Mesenchymal stem cell (in vitro differentiated cells and primary cell): Measurements from ENCODE around the gene C1QB.
"Not testable (repeated sequence)": the region's sequence is repeated elsewhere in the genome, so short reads cannot be mapped to it uniquely, and the experiment has no call there.

Experiments used
- DNase-seq: peaks from one replicate; pipeline ENCODE4 v3.0.0-alpha.2; 2013
- H2AFZ ChIP-seq: one replicate; pipeline ENCODE4 v1.6.1; 2013; ENCODE audit warnings: low read depth, mild to moderate bottlenecking, control low read depth, inconsistent platforms, low read length, moderate library complexity
- H2AK5ac ChIP-seq: 2 replicates; pipeline ENCODE4 v1.6.1; 2013; ENCODE audit warnings: low read length, moderate library complexity, mild to moderate bottlenecking, inconsistent platforms; ENCODE audit not compliant: severe bottlenecking
- H2BK120ac ChIP-seq: one replicate; pipeline ENCODE4 v1.6.1; 2013; ENCODE audit warnings: low read depth, mild to moderate bottlenecking, inconsistent platforms, low read length, moderate library complexity
- H2BK12ac ChIP-seq, 2 experiments: one replicate each; pipeline ENCODE4 v1.6.1; 2013; ENCODE audit warnings: inconsistent platforms in 2 of 2, low read length in 2 of 2, mild to moderate bottlenecking in 2 of 2, moderate library complexity in 2 of 2, control low read depth in 1 of 2
- H2BK15ac ChIP-seq: one replicate; pipeline ENCODE4 v1.6.1; 2013; ENCODE audit warnings: mild to moderate bottlenecking, low read depth, inconsistent platforms; ENCODE audit not compliant: poor library complexity, severe bottlenecking
- H2BK5ac ChIP-seq: 2 replicates; pipeline ENCODE4 v1.6.1; 2013; ENCODE audit warnings: low read depth, mild to moderate bottlenecking, low read length, control low read depth, inconsistent platforms; ENCODE audit not compliant: poor library complexity, severe bottlenecking
- H3K14ac ChIP-seq, 2 experiments: one replicate each; pipeline ENCODE4 v1.6.1; 2013; ENCODE audit warnings: inconsistent platforms in 2 of 2, low read length in 2 of 2, control low read depth in 1 of 2, mild to moderate bottlenecking in 1 of 2, moderate library complexity in 1 of 2
- H3K18ac ChIP-seq, 2 experiments: one replicate each; pipeline ENCODE4 v1.6.1; 2013; ENCODE audit warnings: inconsistent platforms in 2 of 2, low read length in 2 of 2, control low read depth in 1 of 2, low read depth in 1 of 2, mild to moderate bottlenecking in 1 of 2
- H3K23ac ChIP-seq, 2 experiments: one replicate each; pipeline ENCODE4 v1.6.1; 2013; ENCODE audit warnings: inconsistent platforms in 2 of 2, low read length in 2 of 2, mild to moderate bottlenecking in 2 of 2, moderate library complexity in 2 of 2, control low read depth in 1 of 2
- H3K27ac ChIP-seq: 2 replicates; pipeline ENCODE4 v1.5.1; 2013; ENCODE audit warnings: mild to moderate bottlenecking, moderate library complexity, low read length, control low read depth, inconsistent platforms; ENCODE audit not compliant: poor library complexity, severe bottlenecking
- H3K27me3 ChIP-seq, 2 experiments: 2 replicates each; pipeline versions ENCODE4 v1.6.1 to v1.7.0; 2013; ENCODE audit warnings: low read length in 2 of 2, mild to moderate bottlenecking in 2 of 2, moderate library complexity in 2 of 2, control low read depth in 1 of 2, inconsistent platforms in 1 of 2; ENCODE audit not compliant: control insufficient read depth in 1 of 2, insufficient read depth in 1 of 2
- H3K36me3 ChIP-seq, 2 experiments: 2 replicates each; pipeline versions ENCODE4 v1.6.1 to v1.7.0; 2013; ENCODE audit warnings: low read length in 2 of 2, control low read depth in 1 of 2, inconsistent platforms in 1 of 2, low read depth in 1 of 2, mild to moderate bottlenecking in 1 of 2; ENCODE audit not compliant: insufficient read depth in 2 of 2, control insufficient read depth in 1 of 2
- H3K4ac ChIP-seq, 2 experiments: one replicate each; pipeline ENCODE4 v1.6.1; 2013; ENCODE audit warnings: inconsistent platforms in 2 of 2, low read length in 2 of 2, mild to moderate bottlenecking in 2 of 2, moderate library complexity in 2 of 2, control low read depth in 1 of 2, low read depth in 1 of 2
- H3K4me1 ChIP-seq: 2 replicates; pipeline ENCODE4 v1.6.1; 2013; ENCODE audit warnings: low read depth, low read length, control low read depth; ENCODE audit not compliant: control insufficient read depth, insufficient read depth
- H3K4me2 ChIP-seq: 2 replicates; pipeline ENCODE4 v1.6.1; 2013; ENCODE audit warnings: low read length, mild to moderate bottlenecking, inconsistent platforms; ENCODE audit not compliant: poor library complexity, severe bottlenecking
- H3K4me3 ChIP-seq, 2 experiments: 2 replicates each; pipeline versions ENCODE4 v1.5.1 to v1.7.0; 2013; ENCODE audit warnings: low read length in 2 of 2, mild to moderate bottlenecking in 2 of 2, control low read depth in 1 of 2, low read depth in 1 of 2; ENCODE audit not compliant: insufficient read depth in 1 of 2
- H3K79me1 ChIP-seq: replicated peaks from 2 replicates; pipeline ENCODE4 v1.6.1; 2013; ENCODE audit warnings: mild to moderate bottlenecking, control low read depth, low read length, inconsistent platforms; ENCODE audit not compliant: poor library complexity, severe bottlenecking
- H3K9ac ChIP-seq: 2 replicates; pipeline ENCODE4 v1.7.0; 2013; ENCODE audit warnings: mild to moderate bottlenecking, low read length, moderate library complexity
- H3K9me3 ChIP-seq: 2 replicates; pipeline ENCODE4 v1.7.0; 2013; ENCODE audit warnings: mild to moderate bottlenecking, low read length; ENCODE audit not compliant: control insufficient read depth
- H4K8ac ChIP-seq: one replicate; pipeline ENCODE4 v1.6.1; 2013; ENCODE audit warnings: inconsistent platforms, mild to moderate bottlenecking, low read length, moderate library complexity
- H4K91ac ChIP-seq: one replicate; pipeline ENCODE4 v1.6.1; 2013; ENCODE audit warnings: mild to moderate bottlenecking, low read length, inconsistent platforms
- WGBS: methylation state at CpG from one replicate; pipeline ENCODE4 v1.1.7; 2013; ENCODE audit warnings: mixed read lengths; 5-methylcytosine and 5-hydroxymethylcytosine counted together

Gene C1QB

DNA sequence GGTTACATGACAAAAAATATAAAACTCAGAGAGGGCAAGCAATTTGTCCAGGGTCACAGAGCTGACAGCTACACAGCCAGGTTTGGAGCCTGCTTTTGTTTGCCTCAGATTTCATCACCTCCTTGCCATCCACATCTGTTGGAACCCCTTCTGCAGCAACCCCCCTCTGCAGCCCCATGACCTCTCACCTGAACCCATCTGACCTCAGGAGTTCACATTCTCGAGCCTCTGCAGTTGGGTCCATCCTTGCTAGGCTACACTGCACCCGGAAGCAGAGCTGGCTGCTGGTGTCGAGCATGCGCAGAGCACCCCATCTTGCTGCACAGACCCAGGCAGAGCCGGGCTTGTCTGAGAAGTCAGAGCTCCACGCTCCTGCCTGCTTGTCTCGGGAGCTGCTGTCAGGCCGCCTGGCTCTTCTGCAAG is 10.0 kb downstream of the C1QB start:
- Histone ChIP-seq H3K9ac (no peak overlapping the region), H3K4me2 (no peak overlapping the region), H2AK5ac (no peak overlapping the region), H4K8ac (no peak overlapping the region), H3K36me3 (no peaks in the 10 kb centered on the region), H3K27me3 (peaks cover 52 to 93% of the 10 kb centered on the region in 2 experiments), H4K91ac (no peak overlapping the region), H3K4me3 (no peak overlapping the region), H2BK5ac (no peak overlapping the region), H3K18ac (no peak overlapping the region), H2BK120ac (no peak overlapping the region), H2BK15ac (no peak overlapping the region), H3K4me1 (no peaks in the 10 kb centered on the region), H3K14ac (no peak overlapping the region), H2BK12ac (no peak overlapping the region), H2AFZ (no peak overlapping the region), H3K9me3 (no peaks in the 10 kb centered on the region), H3K23ac (no peak overlapping the region), H3K27ac (no peak overlapping the region), H3K4ac (no peak overlapping the region), H3K79me1 (no peaks in the 10 kb centered on the region)
- 84% methylated on average over 8 of the region's 8 CpGs for WGBS
- DNase-seq, result no peak

DNA sequence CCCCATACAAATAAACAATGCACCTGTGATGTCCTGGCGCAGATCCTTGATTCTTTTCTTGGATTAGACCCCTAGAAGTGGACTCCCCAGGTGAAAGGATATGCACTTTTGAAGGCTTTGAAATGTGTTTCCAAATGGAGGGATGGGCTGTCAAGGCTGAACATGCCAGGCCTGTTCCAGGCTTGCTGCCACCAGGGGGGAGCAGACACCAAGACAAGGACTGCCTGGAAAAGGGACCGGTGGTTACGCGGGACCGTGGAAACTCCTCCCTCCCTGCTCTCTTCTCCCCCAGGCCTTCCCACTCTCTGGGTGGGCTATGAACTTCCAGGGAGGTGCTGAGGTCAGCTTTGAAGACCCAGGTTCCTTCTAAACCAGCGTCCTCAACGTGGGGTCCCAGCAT is 12.7 kb downstream of the C1QB start:
- no peak overlapping the region for H3K23ac ChIP-seq
- H3K9ac ChIP-seq, result no peak overlapping the region
- no peaks in the 10 kb centered on the region for H3K4me1 ChIP-seq
- no peaks in the 10 kb centered on the region for H3K36me3 ChIP-seq
- H2BK12ac ChIP-seq, result no peak overlapping the region
- no peak overlapping the region for H4K8ac ChIP-seq
- no peak overlapping the region for H3K4ac ChIP-seq
- H3K4me2 ChIP-seq, result no peak overlapping the region
- H3K27ac ChIP-seq, result no peak overlapping the region
- no peak overlapping the region for H4K91ac ChIP-seq
- WGBS, result 29% methylated on average over 7 of the region's 7 CpGs
- no peak overlapping the region for H3K4me3 ChIP-seq
- no peak overlapping the region for H3K18ac ChIP-seq
- no peak overlapping the region for H2BK120ac ChIP-seq
- H2AK5ac ChIP-seq, result no peak overlapping the region
- H2AFZ ChIP-seq, result no peak overlapping the region
- no peaks in the 10 kb centered on the region for H3K79me1 ChIP-seq
- DNase-seq, result peak; percentile 46
- no peak overlapping the region for H3K14ac ChIP-seq
- H2BK15ac ChIP-seq, result no peak overlapping the region
- no peaks in the 10 kb centered on the region for H3K9me3 ChIP-seq
- peaks cover 46 to 96% of the 10 kb centered on the region in 2 experiments for H3K27me3 ChIP-seq
- H2BK5ac ChIP-seq, result no peak overlapping the region

DNA sequence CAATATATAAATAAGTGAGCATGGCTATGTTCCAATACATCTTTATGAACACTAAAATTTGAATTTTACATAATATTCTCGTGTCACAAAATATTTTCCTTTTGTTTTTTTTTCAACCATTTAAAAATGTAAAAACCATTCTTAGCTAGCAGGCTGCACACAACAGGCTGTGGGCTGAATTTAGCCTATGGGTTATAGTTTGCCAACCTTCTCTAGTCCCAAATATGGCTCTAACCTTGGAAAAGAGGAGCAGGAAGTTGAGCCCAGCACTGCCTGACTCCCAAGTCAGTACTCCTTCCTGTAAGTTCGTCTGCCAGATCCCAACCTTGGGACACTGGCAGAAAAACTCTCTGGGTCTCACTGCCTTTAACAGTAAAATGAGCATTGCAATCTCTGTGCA is 13.4 kb downstream of the C1QB start:
- Histone ChIP-seq H3K4ac (no peak overlapping the region), H3K23ac (no peak overlapping the region), H2AFZ (no peak overlapping the region), H3K79me1 (no peaks in the 10 kb centered on the region), H3K9me3 (no peaks in the 10 kb centered on the region), H2BK5ac (no peak overlapping the region), H3K14ac (no peak overlapping the region), H3K9ac (no peak overlapping the region), H3K4me1 (no peaks in the 10 kb centered on the region), H4K8ac (no peak overlapping the region), H3K18ac (no peak overlapping the region), H3K4me3 (no peak overlapping the region), H3K27ac (no peak overlapping the region), H4K91ac (no peak overlapping the region), H3K4me2 (no peak overlapping the region), H2BK15ac (no peak overlapping the region), H3K27me3 (peaks cover 47 to 96% of the 10 kb centered on the region in 2 experiments), H2AK5ac (no peak overlapping the region), H2BK12ac (no peak overlapping the region), H2BK120ac (no peak overlapping the region), H3K36me3 (no peaks in the 10 kb centered on the region)
- DNase-seq, result no peak
- WGBS, result 19% methylated on average over 1 of the region's 2 CpGs

DNA sequence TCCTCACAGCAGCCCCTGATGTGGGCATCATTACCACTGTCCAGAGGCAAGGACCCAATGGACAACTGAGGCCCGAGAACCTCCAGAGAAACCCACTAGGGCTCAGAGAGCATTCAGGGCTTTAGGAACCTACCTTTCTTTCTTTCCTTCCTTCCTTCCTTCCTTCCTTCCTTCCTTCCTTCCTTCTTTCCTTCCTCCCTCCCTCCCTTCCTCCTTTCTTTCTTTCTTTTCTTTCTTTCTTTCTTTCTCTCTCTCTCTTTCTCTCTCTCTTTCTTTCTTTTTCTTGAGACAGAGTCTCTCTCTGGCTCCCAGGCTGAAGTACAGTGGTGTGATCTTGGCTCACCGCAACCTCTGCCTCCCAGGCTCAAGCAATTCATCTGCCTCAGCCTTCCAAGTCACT is 15.8 kb downstream of the C1QB start:
- H3K14ac ChIP-seq, H3K79me1 ChIP-seq, H4K8ac ChIP-seq, H3K27ac ChIP-seq, H2BK12ac ChIP-seq, H3K23ac ChIP-seq, H3K4me2 ChIP-seq, H2AFZ ChIP-seq, H3K18ac ChIP-seq, H2BK120ac ChIP-seq, H3K4ac ChIP-seq, DNase-seq, H3K4me3 ChIP-seq, H3K9ac ChIP-seq, H2BK15ac ChIP-seq, H3K9me3 ChIP-seq, H2BK5ac ChIP-seq, H3K4me1 ChIP-seq, H4K91ac ChIP-seq, H2AK5ac ChIP-seq, H3K36me3 ChIP-seq: not testable (repeated sequence)
- WGBS, result 86% methylated on average over 2 of the region's 2 CpGs
- peaks cover 52 to 98% of the 10 kb centered on the region in 2 experiments for H3K27me3 ChIP-seq
